HEK293T (cell line): Measurements from ENCODE around the gene HYCC1.

Source experiments
- CTBP1 ChIP-seq: fragments of 450-650 bp; IDR thresholded peaks from 2 replicates; pipeline ENCODE4 v1.6.1; 2016; ENCODE audit warnings: borderline replicate concordance
- FOXA1 ChIP-seq: fragments of 450-650 bp; IDR thresholded peaks from 2 replicates; pipeline ENCODE4 v1.6.1; 2016; ENCODE audit warnings: mild to moderate bottlenecking
- FOXM1 ChIP-seq: fragments of 450-650 bp; IDR thresholded peaks from 2 replicates; pipeline ENCODE4 v1.6.1; 2017; ENCODE audit warnings: mild to moderate bottlenecking, borderline replicate concordance
- SP1 ChIP-seq: fragments of 450-650 bp; IDR thresholded peaks from 2 replicates; pipeline ENCODE4 v1.6.1; 2017
- SUZ12 ChIP-seq: fragments of 450-650 bp; IDR thresholded peaks from 2 replicates; pipeline ENCODE4 v1.6.1; 2016; ENCODE audit warnings: mild to moderate bottlenecking
- TARDBP ChIP-seq: fragments of 450-650 bp; IDR thresholded peaks from 2 replicates; pipeline ENCODE4 v1.6.1; 2016

DNA sequence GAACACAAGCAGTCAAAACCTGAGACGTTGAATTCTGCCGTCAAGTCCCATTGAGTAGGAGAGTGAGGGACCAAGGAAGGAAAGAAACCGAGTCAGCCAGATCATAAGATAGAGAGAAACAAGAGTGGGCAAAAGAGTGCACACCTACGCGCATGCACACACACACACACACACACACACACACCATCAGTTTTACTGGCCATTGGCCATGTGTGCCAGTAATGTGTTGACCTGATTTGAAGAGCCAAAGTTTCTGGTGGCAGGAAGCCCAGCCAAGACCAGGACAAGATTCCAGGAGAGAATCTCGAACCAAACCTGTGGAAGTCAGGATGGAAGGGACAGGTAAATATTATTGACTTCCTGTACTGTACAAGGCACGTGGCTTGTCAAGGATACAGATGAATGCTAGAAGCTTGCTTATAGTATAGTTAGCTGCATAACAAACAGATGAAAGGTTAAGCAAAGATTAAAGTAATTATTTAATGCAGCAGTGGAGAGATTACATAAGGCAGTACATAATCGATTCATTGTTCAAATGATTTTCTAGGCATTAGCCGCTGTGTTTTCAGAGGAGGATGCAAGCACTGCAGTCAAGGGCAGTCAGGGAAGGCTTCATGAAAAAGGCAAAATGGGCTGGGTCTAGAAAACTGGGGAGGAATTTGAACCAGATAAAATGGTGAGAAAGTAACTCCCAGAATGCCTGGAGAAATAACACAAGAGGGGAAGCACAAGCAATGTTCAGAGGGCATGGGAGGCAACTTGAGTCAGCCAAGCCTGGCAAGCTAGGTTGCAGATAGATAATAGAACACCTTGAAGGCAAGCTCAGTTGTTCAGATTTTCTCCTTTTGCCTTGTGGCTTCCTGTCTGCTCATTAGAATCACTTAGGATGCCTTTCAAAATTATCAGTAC, 2.7 kb upstream of the HYCC1 start:
- no peak for TF ChIP-seq SP1
- no peak for TF ChIP-seq FOXM1
- no peak for TF ChIP-seq CTBP1
- TF ChIP-seq SUZ12, result no peak
- TF ChIP-seq TARDBP, result no peak
- TF ChIP-seq FOXA1, result no peak
